PC-3 (cell line): ENCODE measurements around the gene POLR1A. TPM values are rescaled to one million over a fixed set of nuclear protein-coding genes. Genes with fewer than 3 reads are reported as not detected.

ENCODE experiments used
- ATAC-seq: fragments of 200-7000 bp; cut with Tn5 transposase; 2 replicates; pipeline ENCODE4 v1.9.1; 2020; ENCODE audit warnings: mild to moderate bottlenecking, moderate library complexity
- BruUV-seq: library from RNA; stranded (reverse); fragments of 400-500 nt; replicated peaks from 2 replicates; lab custom pipeline; 2021; lab: Mats Ljungman, UMichigan
- CTCF ChIA-PET: fragments of 300-600 bp; sonication (Branson Sonifier 250); formaldehyde crosslinking; loops from one replicate; lab custom pipeline; 2022; ENCODE audit warnings: antibody characterized with exemption; lab: Charles Lee
- POLR2A ChIA-PET: fragments of 300-600 bp; sonication (Branson Sonifier 250); formaldehyde crosslinking; loops from one replicate; lab custom pipeline; 2022; ENCODE audit warnings: antibody characterized with exemption; ENCODE audit not compliant: unreplicated experiment; lab: Charles Lee
- DNase-seq: peaks from one replicate; pipeline ENCODE4 v3.0.0-alpha.2; 2015
- H2AFZ ChIP-seq: fragments of 300-600 bp; sonication (generic); 2 replicates; pipeline ENCODE4 v1.6.0; 2016; ENCODE audit warnings: antibody characterized with exemption, low read length
- H3F3A ChIP-seq: fragments of 300-600 bp; sonication (generic); one replicate; pipeline ENCODE4 v1.6.0; 2017; ENCODE audit warnings: antibody characterized with exemption, low read length, control low read depth, mild to moderate bottlenecking; ENCODE audit not compliant: unreplicated experiment
- H3K27ac ChIP-seq: fragments of 300-600 bp; sonication (generic); 2 replicates; pipeline ENCODE4 v1.5.1; 2016; ENCODE audit warnings: mild to moderate bottlenecking, low read length
- H3K27me3 ChIP-seq: fragments of 300-600 bp; sonication (generic); 2 replicates; pipeline ENCODE4 v1.6.1; 2016; ENCODE audit warnings: low read length, mixed read lengths
- H3K36me3 ChIP-seq: fragments of 300-600 bp; sonication (generic); 2 replicates; pipeline ENCODE4 v1.6.1; 2016; ENCODE audit warnings: low read depth, mixed run types, low read length, mixed read lengths
- H3K4me1 ChIP-seq: fragments of 300-600 bp; sonication (generic); 2 replicates; pipeline ENCODE4 v1.5.1; 2016; ENCODE audit warnings: low read length; ENCODE audit not compliant: insufficient read depth
- H3K4me2 ChIP-seq: fragments of 300-600 bp; sonication (generic); 2 replicates; pipeline ENCODE4 v1.6.0; 2016; ENCODE audit warnings: low read length
- H3K4me3 ChIP-seq: fragments of 300-600 bp; sonication (generic); 2 replicates; pipeline ENCODE4 v1.5.1; 2016; ENCODE audit warnings: mild to moderate bottlenecking, low read length, mixed read lengths
- H3K79me2 ChIP-seq: fragments of 300-600 bp; sonication (generic); 2 replicates; pipeline ENCODE4 v1.6.1; 2017; ENCODE audit warnings: low read length, mixed read lengths
- H3K9ac ChIP-seq: fragments of 300-600 bp; sonication (generic); 2 replicates; pipeline ENCODE4 v1.6.0; 2016; ENCODE audit warnings: mild to moderate bottlenecking, low read length
- H3K9me2 ChIP-seq: fragments of 300-600 bp; sonication (generic); replicated peaks from 2 replicates; pipeline ENCODE4 v1.6.1; 2016; ENCODE audit warnings: mixed run types, low read length, mixed read lengths
- H3K9me3 ChIP-seq: fragments of 300-600 bp; sonication (generic); 2 replicates; pipeline ENCODE4 v1.6.1; 2016; ENCODE audit warnings: low read length, mixed read lengths
- H4K20me1 ChIP-seq: fragments of 300-600 bp; sonication (generic); 2 replicates; pipeline ENCODE4 v1.6.1; 2016; ENCODE audit warnings: low read length, mixed read lengths
- EZH2 ChIP-seq: fragments of 300-600 bp; sonication (generic); IDR thresholded peaks from one replicate; pipeline ENCODE4 v1.6.1; 2017; ENCODE audit warnings: antibody characterized with exemption, mild to moderate bottlenecking, low read length; ENCODE audit not compliant: unreplicated experiment
- EZH2phosphoT487 ChIP-seq: fragments of 300-600 bp; sonication (generic); IDR thresholded peaks from 2 replicates; pipeline ENCODE4 v1.6.1; 2018; ENCODE audit warnings: mild to moderate bottlenecking, antibody characterized with exemption, low read length, borderline replicate concordance
- intact Hi-C: fragments of 100-400 bp; cut with micrococcal nuclease; formaldehyde crosslinking; loops from 2 replicates; pipeline ENCODE4 v1.9.0; 2023
- total RNA-seq: library from RNA; depleted of rRNA; stranded (reverse); fragments of >200 nt; gene quantifications from 2 replicates; pipeline ENCODE4 v1.2.3, GENCODE V29; 2014
- TF ChIP-seq, protein P1 (sequence below): fragments of 300-600 bp; sonication (generic); conservative IDR thresholded peaks from 2 replicates; pipeline ENCODE4 v1.5.1; 2017; ENCODE audit warnings: antibody characterized with exemption, low read depth, mild to moderate bottlenecking, low read length

The POLR1A gene
- total RNA-seq, 1 experiment from 2014 or later: 25.1 TPM

DNA sequence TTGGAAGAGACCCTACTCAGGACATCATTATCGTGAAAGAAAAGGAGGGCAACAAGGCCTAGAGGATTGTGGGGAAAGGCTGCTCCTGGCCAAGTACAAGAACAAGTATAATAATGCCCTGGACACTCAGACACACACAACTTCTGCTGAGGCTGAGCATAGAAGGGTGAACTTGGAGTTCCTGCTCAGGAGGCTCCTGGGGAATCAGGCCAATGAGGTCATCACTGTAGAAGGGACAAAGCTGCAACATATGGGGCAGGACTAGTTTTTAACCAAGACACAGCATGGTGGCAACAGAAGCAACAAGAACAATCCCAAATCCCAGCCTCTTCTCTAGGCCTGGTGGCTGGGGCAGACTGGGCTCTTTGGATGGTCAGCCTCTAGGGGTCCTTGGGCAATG lies 102.6 kb downstream of the POLR1A start:
- H3K36me3 ChIP-seq: peaks cover 5% of the 10 kb centered on the region; the same call in 1 of the 2 replicates
- H3K27ac ChIP-seq: no peak overlapping the region
- H3K9ac ChIP-seq: no peak overlapping the region
- ATAC-seq (no peak), DNase-seq (no peak)
- H3K4me3 ChIP-seq: no peak overlapping the region
- H2AFZ ChIP-seq: no peak overlapping the region
- BruUV-seq: no TSS peak
- TF ChIP-seq EZH2phosphoT487 (no peak), EZH2 (no peak)
- TF ChIP-seq, protein P1, sequence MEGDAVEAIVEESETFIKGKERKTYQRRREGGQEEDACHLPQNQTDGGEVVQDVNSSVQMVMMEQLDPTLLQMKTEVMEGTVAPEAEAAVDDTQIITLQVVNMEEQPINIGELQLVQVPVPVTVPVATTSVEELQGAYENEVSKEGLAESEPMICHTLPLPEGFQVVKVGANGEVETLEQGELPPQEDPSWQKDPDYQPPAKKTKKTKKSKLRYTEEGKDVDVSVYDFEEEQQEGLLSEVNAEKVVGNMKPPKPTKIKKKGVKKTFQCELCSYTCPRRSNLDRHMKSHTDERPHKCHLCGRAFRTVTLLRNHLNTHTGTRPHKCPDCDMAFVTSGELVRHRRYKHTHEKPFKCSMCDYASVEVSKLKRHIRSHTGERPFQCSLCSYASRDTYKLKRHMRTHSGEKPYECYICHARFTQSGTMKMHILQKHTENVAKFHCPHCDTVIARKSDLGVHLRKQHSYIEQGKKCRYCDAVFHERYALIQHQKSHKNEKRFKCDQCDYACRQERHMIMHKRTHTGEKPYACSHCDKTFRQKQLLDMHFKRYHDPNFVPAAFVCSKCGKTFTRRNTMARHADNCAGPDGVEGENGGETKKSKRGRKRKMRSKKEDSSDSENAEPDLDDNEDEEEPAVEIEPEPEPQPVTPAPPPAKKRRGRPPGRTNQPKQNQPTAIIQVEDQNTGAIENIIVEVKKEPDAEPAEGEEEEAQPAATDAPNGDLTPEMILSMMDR: no peak
- ChIA-PET POLR2A (no interaction called here), CTCF (no interaction called here)
- no peaks in the 10 kb centered on the region for H4K20me1 ChIP-seq
- no peak overlapping the region for H3K4me2 ChIP-seq
- H3K79me2 ChIP-seq: no peaks in the 10 kb centered on the region
- intact Hi-C loops: no loop called here
- H3F3A ChIP-seq: no peaks in the 10 kb centered on the region
- H3K4me1 ChIP-seq: no peaks in the 10 kb centered on the region
- no peaks in the 10 kb centered on the region for H3K9me2 ChIP-seq
- H3K9me3 ChIP-seq: peaks cover 14% of the 10 kb centered on the region
- H3K27me3 ChIP-seq: no peaks in the 10 kb centered on the region

DNA sequence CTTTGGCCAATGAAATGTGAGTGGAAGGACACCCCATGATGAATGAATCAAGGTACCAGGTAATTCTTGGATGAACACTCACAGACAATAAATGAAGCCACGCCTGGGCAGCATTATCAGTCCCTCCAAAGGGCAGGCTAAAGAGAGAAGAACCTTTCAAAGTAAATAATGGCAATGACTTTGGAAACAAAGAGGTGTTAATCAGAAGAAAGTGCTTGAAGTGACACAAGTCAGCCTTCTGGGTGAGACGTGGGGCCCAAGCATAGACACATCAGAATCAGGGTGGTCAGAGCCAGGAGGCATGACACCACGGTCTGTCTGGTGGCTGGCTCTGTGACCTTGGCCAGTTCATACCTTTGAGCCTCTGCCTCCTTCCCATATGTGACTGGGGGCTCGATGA lies 103.3 kb downstream of the POLR1A start:
- no peaks in the 10 kb centered on the region for H3K9me2 ChIP-seq
- no peaks in the 10 kb centered on the region for H4K20me1 ChIP-seq
- H3K4me2 ChIP-seq: no peak overlapping the region
- BruUV-seq: no TSS peak
- DNase-seq (no peak), ATAC-seq (no peak)
- no peak overlapping the region for H3K4me3 ChIP-seq
- peaks cover 5% of the 10 kb centered on the region; the same call in 1 of the 2 replicates for H3K36me3 ChIP-seq
- H3K79me2 ChIP-seq: no peaks in the 10 kb centered on the region
- H3K27ac ChIP-seq: no peak overlapping the region
- no peak for TF ChIP-seq EZH2
- TF ChIP-seq, protein P1: no peak
- CTCF ChIA-PET: no interaction called here
- POLR2A ChIA-PET: no interaction called here
- H3K9ac ChIP-seq: no peak overlapping the region
- H2AFZ ChIP-seq: no peak overlapping the region
- intact Hi-C loops: no loop called here
- H3K4me1 ChIP-seq: no peaks in the 10 kb centered on the region
- H3F3A ChIP-seq: no peaks in the 10 kb centered on the region
- no peaks in the 10 kb centered on the region for H3K27me3 ChIP-seq
- peaks cover 11% of the 10 kb centered on the region; the same call in 1 of the 2 replicates for H3K9me3 ChIP-seq

DNA sequence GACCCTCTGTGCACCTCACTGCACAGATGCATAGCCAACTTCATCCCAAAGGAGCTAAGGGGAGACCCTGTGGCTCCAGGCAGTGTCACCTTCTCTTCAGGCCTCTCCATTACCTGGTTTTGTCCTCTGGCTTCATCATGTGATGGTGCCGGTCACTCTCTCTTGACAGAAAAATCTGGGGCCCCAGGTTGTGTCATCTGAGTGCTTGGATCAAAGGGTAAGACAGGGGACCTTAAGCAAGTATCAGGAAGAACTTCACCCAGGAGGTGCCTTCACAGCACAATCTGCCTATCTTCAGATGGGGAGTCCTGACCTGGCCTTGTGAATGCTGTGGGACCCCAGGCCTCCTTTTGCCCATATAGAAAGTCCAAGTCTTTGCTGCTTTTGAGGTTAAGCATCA lies 104.4 kb downstream of the POLR1A start:
- Histone ChIP-seq H3K9me2 (no peaks in the 10 kb centered on the region), H3K9ac (no peak overlapping the region), H3K9me3 (0 out of 2 replicates have a peak, but pooled peaks cover 2% of the 10 kb centered on the region), H3K27ac (no peak overlapping the region), H2AFZ (no peak overlapping the region), H3K4me3 (no peak overlapping the region), H3K4me2 (no peak overlapping the region), H3K79me2 (no peaks in the 10 kb centered on the region), H3F3A (no peaks in the 10 kb centered on the region), H3K36me3 (no peaks in the 10 kb centered on the region), H4K20me1 (no peaks in the 10 kb centered on the region), H3K4me1 (no peaks in the 10 kb centered on the region), H3K27me3 (no peaks in the 10 kb centered on the region)
- ChIA-PET POLR2A (no interaction called here), CTCF (no interaction called here)
- TF ChIP-seq EZH2 (no peak), EZH2phosphoT487 (no peak)
- TF ChIP-seq, protein P1: no peak
- no TSS peak for BruUV-seq
- ATAC-seq (no peak), DNase-seq (no peak)
- intact Hi-C loops: no loop called here
